ENCODE results near the gene GRK2. TPM values are rescaled to one million over a fixed set of nuclear protein-coding genes. Genes with fewer than 3 reads are reported as not detected.
A peak's percentile ranks its signal among the peaks of the same experiment; 100 is the strongest.
"Not testable (repeated sequence)": the region's sequence is repeated elsewhere in the genome, so short reads cannot be mapped to it uniquely, and the experiment has no call there.

The GRK2 gene
- total RNA-seq, 1 donor from 2014 or later = 43.1 TPM

DNA sequence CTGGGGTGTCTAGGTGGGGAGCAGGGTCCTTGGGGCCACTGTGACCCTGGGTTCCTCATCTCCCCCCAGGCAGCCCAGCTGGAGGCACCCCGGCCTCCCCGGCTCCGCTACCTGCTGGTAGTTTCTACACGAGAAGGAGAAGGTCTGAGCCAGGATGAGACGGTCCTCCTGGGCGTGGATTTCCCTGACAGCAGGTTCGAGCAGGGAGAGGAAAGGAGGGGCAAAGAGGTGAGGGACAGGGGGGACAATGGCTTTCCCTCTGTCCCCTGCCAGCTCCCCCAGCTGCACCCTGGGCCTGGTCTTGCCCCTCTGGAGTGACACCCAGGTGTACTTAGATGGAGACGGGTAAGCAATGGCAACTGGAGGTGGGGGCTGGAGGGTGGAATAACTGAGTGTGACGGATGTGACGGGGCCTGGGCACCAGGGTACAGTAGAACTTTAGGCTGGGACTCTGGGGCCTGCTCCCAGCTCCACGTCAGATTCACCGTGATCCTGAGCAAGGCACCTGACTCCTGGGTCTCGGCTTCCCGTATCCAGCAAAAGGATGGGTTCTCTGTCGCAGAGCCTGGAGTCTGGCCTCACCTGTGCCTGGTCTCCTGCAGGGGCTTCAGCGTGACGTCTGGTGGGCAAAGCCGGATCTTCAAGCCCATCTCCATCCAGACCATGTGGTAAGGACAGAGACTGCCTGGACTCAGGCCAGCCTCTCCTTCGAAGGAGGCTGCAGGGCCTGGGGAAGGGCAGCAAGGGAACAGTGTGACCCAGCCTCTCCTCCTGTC, 40.7 kb downstream of the GRK2 start:
- DNase-seq (ENCODE audit: low spot score) = no peak
- intact Hi-C loops (cut with DNase I) = no loop called here

GRCh38 chr11:67307545-67308001, 41.3 kb downstream of the GRK2 start:
- DNase-seq (ENCODE audit: low spot score) = no peak
- intact Hi-C loops (cut with DNase I) = no loop called here

- intact Hi-C loops (cut with DNase I) = no loop called here
- no peak for DNase-seq (ENCODE audit: low spot score)
Observed at GRCh38 chr11:67308031-67308866, 42.0 kb downstream of the GRK2 start.

GRCh38 chr11:67309166-67309565, 42.9 kb downstream of the GRK2 start:
- intact Hi-C loops (cut with DNase I) = no loop called here

GRCh38 chr11:67309661-67310061, 43.4 kb downstream of the GRK2 start:
- DNase-seq (ENCODE audit: low spot score) = no peak
- intact Hi-C loops (cut with DNase I) = no loop called here

More at GRCh38 chr11:67309166-67309565, 42.9 kb downstream of the GRK2 start:
- no peak for DNase-seq (ENCODE audit: low spot score)

GRCh38 chr11:67310246-67311050, 44.2 kb downstream of the GRK2 start:
- intact Hi-C loops (cut with DNase I) = no loop called here
- DNase-seq (ENCODE audit: low spot score) = no peak

GRCh38 chr11:67311051-67311555, 44.8 kb downstream of the GRK2 start:
- no peak for DNase-seq (ENCODE audit: low spot score)
- intact Hi-C loops (cut with DNase I) = no loop called here

DNA sequence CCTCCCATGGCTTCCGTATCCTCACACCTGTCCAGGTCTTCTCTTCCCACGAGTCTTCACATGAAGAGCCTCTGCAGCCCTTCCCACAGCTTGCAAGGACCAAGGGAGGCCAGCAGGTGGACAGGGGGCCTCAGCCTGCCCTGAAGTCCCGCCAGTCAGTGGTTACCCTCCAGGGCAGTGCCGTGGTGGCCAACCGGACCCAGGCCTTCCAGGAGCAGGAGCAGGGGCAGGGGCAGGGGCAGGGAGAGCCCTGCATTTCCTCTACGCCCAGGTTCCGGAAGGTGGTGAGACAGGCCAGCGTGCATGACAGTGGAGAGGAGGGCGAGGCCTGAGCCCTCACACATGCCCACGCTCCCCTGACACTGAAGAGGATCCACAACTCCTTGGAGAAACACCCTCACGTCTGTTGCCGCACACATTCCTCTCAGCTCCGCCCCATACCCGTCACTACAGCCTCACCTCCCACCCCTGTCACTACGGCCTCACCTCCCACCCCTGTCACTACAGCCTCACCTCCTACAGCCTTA, 45.3 kb downstream of the GRK2 start:
- DNase-seq (ENCODE audit: low spot score) = no peak
- intact Hi-C loops (cut with DNase I) = no loop called here

- intact Hi-C loops (cut with DNase I) = no loop called here
- DNase-seq (ENCODE audit: low spot score) = peak; percentile 86
Observed at GRCh38 chr11:67312187-67313021, 46.1 kb downstream of the GRK2 start.

DNA sequence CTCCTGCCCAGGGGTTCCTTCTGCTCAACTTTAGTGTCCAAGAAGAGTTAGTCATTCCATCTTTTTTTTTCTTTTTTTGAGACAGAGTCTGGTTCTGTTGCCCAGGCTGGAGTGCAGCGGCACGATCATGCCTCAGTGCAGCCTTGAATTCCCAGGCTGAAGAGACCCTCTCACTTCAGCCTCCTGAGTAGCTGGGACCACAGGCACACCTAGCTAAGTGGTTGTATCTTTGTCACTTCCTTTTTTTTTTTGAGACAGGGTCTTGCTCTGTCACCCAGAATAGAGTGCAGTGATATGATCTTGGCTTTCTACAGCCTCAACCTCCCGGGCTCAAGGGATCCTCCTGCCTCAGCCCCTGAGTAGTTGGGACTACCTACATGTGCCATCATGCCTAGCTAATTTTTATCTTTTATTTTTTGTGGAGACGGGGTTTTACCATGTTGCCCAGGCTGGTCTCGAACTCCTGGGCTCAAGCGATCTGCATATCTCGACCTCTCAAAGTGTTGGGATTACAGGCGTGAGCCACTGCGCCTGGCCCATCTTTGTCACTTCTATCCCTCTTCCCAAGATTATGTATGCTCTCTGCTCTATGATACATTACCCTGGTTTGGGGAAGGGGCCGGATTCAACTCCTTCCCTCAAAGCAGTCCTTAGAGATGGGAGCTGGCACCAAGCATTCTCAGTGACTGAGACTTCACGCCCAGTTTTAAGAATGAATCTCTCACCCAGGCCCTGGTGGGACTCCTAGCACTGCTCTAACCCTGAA, 47.0 kb downstream of the GRK2 start:
- intact Hi-C loops (cut with DNase I) = no loop called here
- no peak for DNase-seq (ENCODE audit: low spot score)

GRCh38 chr11:67314218-67314617, 47.9 kb downstream of the GRK2 start:
- intact Hi-C loops (cut with DNase I) = no loop called here
- DNase-seq (ENCODE audit: low spot score) = no peak

DNA sequence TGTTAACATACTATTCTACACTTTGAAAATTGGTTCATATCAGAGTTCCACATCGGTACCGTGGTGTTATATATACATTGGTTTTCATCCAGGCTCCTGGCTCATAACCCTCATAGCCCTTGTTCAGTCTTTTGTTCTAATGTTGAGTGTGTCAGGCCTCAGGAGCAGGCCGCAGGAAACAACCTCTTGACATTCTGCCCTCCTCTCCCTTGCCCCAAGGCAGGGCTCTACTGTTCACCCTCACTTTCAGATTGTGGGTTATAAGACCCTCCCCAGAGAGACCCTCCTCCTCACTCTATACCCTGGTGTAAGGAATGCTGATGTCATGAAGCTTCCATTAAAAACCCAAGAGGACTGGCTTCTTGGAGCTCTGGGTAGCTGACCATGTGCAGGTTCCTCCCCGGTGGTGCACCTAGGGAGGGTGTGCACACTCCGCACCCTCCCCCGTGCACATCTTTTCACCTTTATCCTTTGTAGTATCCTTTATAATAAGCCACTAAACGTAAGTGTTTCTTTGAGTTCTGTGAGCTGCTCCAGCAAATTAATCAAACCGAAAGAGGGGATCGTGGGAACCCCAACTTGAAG, 49.1 kb downstream of the GRK2 start:
- no peak for DNase-seq (ENCODE audit: low spot score)
- intact Hi-C loops (cut with DNase I) = no loop called here

DNA sequence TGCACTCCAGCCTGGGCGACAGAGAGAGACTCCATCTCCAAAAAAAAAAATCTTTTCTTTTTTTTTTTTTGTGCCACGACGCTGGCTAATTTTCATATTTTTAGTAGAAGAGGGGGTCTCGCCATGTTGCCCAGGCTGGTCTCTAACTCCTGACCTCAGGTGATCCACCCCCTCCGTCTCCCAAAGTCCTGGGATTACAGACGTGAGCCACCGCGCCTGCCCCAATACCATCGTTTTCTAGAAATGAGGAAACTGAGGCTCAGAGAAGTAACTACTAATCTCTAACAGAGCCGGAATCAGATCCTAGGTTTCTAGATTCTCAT, 50.6 kb downstream of the GRK2 start:
- no peak for DNase-seq (ENCODE audit: low spot score)

DNA sequence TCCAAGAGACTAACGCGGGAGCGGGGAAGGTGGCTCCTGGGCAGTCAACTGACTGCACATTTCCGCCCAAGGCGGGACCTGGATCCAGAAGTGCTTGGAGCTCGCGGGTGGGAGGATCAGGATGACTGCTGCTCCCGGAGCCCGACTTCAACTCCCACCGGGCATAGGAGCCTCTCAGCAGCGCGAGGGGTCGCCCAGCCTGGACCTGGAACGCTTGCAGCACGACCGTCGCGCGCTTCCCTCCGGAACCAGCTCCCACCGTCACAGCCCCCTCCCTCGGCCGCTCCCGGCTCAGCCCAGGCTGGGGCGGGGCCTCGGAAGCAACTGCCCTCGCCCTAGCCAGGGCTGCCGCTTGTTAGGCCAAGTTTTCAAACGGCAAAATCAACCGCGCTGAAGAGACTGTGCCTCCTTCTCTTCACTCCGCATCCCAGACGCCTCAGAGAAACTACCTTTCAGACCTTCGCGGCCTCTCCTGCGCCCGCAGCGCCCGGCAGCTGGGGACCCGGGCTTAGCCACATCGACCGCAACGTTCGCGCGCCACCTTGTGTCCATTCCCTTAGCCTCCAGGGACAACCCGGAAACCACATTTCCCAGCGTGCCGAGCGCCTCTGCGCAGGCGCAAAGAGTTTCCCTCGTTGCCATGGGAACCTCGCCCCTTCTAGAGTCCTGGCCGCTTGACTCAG, 51.1 kb downstream of the GRK2 start:
- peak; percentile 98 for DNase-seq (ENCODE audit: low spot score)

More for the DNA sequence above, 50.6 kb downstream of the GRK2 start:
- intact Hi-C loops (cut with DNase I) = loop anchor here (1.0 to 2.0 kb wide), 5 partner anchors 14 to 55 kb away; partner anchors contain the start of genes ANKRD13D, GRK2, POLD4 and SSH3

DNA sequence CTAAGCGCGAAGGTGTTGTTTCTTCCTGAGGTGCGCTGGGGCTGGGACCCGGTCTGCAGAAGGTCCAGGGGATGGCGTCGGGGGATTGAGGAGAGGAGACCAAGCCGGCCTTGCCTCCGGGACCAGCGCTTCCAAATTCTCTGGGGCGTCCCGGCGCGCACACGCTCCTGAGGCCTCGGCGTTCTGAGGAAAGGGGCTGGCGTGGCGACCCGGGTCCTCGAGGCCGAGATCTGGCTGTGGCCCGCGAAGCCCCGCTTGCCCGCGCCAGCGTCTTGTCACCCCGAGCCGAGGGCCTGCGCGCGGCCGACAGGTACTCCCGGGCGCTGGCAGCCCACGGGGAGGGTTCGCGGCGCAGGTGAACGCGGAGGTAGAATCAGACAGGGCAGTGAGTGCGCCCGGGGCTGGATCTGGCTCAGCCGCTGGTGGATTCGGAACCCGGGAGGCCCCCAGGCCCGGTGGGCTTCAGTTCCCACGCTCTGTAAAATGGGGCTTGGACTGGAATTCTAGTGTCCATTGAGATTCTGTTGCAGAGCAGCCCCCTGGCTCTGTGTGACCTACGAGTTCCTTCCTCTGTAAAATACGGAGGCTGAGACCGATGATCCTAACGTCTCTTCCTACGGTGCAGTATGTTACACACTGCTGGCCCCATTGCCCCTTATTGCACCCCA, 51.7 kb downstream of the GRK2 start:
- DNase-seq (ENCODE audit: low spot score) = no peak
- intact Hi-C loops (cut with DNase I) = loop anchor here (1.0 to 2.0 kb wide), 5 partner anchors 15 to 56 kb away; partner anchors contain the start of genes ANKRD13D, GRK2, POLD4 and SSH3

More for the DNA sequence above, 51.1 kb downstream of the GRK2 start:
- intact Hi-C loops (cut with DNase I) = loop anchor here (1.0 to 2.0 kb wide), 5 partner anchors 15 to 55 kb away; partner anchors contain the start of genes ANKRD13D, GRK2, POLD4 and SSH3

GRCh38 chr11:67318876-67319275, 52.6 kb downstream of the GRK2 start:
- DNase-seq (ENCODE audit: low spot score); intact Hi-C loops (cut with DNase I): not testable (repeated sequence)

Measured in cardiac septum (tissue), 1 donor.